Stimulated activated CD4-positive, alpha-beta T cell treated with anti-CD3 and anti-CD28 coated beads, TNF-alpha, amount 100 ng/mL, for 48 hours (primary cell): ENCODE data around the gene ANO6.

Experiments used
- DNase-seq, 3 donors: peaks; one replicate each; pipeline ENCODE4 v3.0.0-alpha.2; 2020; ENCODE audit warnings: low read depth in 3 of 3

Gene ANO6

DNA sequence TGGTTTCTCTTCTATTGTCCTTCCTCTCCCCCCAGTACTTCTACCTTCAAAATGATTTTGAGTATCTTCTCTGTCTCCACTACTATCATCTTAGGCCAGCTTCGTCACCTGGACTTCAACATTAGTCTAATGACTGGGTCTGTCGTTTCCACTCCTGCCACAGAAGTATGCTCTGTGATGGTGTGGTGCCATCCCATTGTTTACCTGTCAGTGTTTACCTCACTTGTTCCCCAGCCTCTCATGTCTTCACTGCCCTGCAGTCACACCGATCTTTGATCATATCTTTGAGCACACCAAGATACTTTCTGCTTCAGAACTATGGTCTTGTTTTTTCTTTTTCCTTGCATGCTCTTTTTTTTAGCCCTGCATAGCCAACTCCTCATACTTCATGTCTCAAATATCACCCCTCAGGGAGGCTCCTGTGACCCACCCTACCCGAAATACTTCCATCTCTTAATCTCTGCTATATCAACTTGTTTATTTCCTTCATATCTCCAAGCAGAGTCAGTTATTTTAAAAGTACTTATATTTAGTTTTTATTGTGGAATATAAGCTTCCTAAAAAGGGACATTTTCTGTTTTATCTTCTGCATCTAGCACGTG lies 60.4 kb downstream of the ANO6 start:
- DNase-seq: no peak

DNA sequence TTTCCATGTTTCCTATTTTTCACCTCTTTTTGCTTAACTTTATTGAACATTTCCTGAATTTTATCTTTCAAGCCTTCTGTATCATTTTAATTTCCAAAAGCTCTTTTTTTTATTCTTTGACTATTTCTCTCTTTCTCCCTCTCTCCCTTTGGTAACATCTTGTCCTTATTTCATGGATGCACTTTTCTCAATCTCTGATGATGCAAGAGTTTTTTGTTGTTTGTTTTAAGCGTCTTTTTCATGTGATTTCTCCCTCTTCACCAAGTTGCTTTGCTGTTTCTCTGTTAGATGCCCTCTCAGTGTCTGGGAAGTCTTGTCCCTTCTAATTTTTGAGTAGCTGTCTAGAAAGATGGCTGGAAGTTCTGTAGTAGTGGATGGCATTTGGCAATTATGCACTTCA lies 62.6 kb downstream of the ANO6 start:
- DNase-seq: no peak

DNA sequence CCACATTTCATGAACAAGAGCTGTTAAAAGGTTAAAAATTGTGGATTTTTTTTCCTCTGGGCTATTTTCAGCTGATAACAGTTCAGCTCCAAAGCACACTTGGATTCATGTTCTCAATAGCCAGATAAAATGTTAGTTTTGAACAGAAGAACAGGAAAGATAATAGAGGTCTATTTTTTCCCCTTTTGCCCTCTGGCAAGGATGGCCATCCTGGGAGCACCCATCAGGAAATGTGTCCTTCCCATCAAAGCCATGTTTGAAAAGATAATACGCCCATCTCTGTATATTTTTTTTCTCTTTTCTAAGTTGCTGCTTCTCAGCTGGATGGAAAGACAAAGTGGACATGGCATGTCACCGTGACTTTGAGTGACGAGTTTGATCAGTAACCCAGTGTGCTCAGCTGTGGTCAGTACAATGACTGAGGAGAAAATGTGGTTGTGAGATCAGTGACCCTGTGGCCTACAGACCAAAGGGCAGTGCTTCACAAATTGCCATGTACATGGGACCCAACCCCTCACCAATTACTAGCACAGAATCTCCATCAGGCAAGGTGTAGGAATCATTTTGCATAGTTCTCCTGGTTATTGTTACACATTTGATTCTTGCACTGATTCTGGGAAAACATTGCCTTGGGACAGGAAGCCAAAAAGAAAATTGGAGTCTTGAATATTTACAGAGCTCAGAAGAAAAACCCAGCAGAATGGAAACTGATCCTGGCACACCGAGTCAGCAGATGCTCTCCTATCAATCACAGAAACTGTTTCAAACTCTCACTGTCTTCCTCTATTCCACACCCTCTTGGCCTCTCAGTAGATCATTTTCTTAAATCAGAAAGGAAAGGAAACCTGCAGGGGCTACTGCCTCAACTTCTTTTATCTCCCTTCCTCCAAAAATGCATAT lies 64.3 kb downstream of the ANO6 start:
- no peak for DNase-seq

DNA sequence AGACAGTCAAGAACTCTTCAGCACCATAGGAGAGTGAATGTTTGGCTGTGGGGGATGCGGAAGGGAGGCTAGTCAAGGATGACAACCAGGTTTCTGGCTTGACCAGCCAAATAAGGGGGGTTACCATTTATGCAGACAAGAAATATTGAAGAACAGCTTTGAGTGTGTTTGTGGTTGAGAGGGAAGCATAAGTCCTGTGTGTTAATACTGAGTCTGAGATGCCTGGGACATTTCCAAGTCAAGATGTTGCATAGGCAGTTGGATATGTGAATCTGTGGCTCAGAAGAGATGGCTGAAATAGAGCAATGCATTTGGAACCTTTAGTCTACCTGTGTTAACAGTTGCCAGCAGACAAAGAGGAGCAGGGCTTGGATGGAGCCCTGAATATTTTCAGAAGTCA lies 66.1 kb downstream of the ANO6 start:
- no peak for DNase-seq

DNA sequence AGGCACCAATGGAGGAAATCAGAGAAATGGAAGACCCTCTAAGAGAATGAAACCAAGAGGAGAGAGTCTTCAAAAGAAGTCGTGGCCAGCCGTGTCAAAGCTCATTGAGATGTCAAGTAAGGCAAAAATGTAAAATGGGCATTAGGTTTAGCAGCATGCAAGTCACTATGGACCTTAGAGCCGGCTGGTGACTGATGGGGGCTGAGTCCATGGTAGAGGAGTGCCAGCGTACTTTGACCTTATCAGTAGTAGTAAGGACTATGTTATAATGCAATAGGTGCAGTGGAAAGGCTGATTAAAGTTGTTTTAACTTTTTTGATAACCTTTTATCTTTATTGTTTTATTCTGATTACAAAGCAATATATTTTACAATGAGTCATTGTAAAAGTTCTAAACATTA lies 66.5 kb downstream of the ANO6 start:
- DNase-seq: no peak

DNA sequence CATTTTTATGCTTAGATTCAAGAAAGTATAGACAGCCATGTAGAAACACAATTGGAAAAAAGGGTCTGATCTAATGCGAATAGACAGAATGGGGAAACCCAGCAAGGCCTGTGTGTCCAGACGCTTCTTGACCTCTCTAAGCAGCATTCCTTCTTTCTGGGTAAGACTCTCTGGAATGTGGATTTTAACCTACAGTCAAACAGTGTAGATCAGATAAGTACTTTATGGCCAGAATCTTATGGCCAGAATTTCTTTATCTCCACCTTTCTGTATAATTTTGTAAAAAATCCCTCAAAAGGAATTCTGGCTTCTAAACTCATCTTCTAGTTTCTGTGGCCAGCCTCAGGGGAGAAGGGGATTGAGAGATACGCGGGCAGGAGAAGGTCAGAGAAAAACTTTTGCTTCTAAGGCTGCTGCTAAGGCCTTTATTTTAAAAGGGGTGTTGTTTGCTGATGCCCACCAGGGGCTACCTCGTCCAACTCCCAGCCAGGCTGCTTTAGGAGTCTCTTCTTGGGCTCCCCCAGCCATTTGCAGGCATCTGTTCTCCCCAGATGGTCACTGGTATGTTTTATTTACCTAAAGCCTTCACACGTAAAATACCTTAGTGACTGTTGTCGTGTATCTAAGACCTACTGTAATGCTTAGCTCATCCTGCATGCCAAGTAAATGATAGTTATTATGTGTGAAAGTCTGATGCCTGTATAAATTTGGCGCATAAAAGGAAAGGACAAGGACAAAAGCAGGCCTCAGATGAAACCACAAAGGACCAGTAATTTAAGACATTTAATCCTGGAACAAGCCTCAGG lies 68.4 kb downstream of the ANO6 start:
- DNase-seq: no peak

DNA sequence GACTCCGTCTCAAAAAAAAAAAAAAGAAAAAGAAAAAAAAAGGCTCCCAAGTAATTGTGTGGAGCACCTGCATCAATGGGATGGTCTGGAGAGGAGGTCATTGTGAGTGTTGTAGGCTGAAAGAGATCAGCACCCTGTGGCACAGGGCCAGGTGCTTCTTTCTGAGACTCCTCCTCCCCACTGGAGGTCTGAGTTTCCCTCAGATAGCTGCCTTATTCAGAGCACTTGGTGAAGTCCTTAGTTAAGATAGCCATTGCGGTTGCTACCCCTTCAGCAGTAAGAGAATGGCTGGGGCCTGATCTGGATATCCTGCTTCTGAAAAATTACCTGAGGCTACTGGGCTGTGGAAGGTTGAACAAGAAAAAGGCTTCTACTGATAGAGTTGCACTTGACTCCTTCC lies 69.8 kb downstream of the ANO6 start:
- no peak for DNase-seq

DNA sequence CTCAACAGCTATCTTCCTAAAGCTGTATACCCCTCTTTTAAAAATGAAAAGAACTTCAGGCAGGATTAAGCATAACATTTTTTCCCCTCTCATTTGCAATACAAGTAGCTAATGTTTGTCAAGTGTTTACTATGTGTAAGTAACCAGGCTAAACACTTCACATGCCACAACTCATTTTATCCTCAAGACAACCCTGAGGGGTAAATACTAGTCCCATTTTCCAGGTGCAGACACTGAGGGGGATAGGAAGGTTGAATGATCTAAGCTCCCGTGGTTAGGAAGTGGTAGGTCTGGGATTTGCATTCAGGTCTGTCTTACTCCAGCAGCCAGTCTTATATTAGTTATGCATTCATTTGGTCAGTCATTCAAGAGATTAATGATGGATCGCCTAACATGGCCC lies 70.7 kb downstream of the ANO6 start:
- no peak for DNase-seq

DNA sequence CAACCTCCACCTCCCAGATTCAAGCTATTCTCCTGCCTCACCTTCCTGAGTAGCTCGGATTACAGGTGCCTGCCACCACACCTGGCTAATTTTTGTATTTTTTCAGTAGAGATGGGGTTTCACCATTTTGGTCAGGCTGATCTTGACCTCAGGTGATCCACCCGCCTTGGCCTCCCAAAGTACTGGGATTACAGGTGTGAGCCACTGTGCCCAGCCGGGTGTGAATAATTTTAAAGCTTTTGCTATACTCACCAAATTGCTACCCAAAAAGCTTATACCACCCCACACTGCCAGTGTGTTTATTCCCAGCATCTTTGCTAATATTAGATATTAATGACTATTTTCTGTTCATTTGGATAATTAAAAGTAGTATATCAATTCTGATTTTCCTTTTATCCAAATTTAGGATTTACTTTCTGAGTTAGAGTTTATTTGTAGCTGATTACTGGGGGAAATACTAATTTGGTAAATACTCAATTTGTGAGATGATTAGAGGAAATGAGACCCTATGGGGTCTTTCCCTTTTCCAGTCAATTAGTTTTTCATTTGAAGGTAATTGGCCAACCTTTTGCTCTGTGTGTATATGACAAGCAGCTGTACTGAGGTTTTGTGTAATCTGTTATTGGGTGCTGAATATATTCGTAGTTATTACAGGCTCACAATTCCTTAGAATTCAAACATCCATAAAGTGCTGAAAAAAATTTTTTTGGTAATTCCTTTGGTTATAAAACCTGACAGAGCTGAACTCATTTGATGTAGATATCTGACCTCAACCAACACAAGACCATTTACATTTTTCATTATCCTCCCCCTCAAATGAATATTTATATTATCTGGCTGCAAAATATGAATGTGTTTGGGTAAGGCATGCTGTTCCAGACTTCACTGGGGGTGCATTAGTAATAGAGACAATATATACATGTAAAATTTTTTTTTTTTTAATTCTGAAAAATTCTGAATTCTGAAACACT lies 73.6 kb downstream of the ANO6 start:
- no peak for DNase-seq

DNA sequence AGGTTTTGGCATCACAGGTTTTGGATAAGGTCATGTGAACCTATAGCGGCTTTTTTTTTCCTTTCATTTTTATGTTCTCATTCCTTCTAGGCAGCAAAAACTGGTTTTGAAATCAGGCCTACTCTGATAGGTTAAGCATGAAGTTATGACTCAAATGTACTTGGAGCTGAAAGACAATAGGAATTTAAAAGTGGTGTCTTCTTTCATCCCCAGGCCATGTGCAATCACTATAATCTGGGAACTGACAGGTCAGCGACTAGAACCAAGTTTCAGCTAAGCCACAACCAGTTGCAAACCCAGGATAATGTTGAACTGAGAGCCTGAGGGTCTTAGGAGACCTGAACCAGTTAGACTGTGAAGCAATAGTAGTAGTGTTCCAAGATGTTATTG lies 74.3 kb downstream of the ANO6 start:
- DNase-seq: no peak

DNA sequence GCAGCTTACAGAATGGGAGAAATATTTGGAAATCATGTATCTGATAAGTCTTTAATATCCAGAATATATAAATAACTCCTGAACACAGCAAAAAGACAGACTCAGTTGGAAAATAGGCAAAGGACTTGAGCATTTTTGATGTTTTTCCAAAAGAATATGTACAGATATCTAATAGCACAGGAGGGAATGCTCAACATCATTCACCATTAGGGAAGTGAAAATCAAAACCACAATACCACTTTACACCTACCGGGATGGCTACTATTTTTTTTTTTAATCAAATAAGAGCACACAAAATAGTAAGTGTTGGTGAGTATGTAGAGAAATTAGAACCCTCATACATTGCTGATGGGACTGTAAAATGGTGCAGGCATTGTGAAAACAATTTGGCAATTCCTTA lies 75.6 kb downstream of the ANO6 start:
- no peak for DNase-seq

DNA sequence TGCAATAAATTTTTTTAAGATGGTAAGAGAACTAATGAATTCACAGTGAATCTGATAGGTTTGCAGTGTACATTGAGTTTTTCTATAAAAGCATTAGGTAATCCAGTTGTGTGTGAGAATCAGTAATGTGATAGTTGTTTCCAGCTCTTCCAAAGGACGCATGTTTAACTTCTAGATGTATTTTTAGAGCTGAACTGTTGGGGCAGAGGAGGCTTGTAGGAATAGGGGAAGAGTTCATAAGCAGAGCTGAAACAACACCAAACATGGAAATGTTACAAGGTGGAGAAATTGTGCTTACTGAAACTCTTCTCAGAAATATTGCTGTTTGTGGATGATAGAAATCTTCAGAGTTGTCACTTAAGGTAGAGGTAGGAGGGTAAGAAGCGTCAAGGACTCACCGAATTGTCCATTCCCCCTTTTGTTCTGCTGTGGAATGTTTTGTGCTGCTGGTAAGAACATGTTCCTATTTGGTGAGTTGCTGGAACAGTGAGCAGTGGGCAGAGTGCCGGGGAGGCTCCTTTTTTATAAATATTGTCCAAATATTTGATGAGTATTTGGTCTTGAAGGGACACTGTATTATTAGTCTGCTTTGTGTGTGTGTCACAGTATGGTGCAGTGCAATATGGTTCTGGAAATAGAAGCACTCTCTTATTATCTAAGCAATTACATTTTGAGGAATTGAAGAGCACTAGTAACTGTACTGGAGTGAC lies 76.7 kb downstream of the ANO6 start:
- no peak for DNase-seq

DNA sequence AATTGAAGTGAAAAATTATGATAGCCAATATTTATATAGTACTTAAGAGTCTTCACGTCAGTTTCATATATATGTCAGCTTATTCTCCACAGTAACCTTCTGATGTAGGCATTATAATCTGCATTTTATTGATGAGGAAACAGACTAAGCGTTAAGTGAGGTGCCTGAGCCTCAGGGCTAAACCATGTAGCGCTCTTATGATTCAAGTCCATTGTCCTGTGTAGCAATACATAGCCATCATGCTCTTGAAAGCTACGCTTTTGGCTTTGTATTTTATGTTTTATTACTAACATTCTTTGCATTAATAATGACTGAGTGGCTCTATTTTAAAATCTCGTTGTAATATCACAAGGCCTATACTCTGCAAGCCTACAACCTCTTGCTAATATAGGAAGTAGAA lies 79.0 kb downstream of the ANO6 start:
- no peak for DNase-seq

DNA sequence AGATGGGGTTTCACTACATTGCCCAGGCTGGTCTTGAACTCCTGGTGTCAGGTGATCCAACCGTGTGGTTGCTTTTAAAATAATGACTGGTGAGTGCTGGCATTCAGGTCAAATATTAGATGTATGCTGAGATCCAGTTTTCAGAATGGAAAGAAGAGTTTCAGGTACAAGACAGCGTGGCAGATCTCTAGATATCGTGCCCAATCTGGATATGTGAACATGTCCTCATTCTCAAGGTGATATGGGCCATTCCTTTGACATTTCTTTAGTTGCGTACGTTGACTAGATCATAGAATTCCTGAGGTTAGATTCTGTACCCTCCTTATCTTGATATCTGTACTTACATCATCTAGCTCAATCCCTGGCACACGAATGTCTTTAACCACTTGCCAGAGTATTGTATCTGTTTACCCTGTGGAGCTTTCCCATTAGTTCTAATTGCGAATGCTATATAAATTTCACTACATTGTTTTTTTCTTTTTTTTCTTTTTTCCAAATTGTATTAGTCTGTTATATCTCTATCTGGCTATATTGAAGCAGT lies 80.2 kb downstream of the ANO6 start:
- no peak for DNase-seq

DNA sequence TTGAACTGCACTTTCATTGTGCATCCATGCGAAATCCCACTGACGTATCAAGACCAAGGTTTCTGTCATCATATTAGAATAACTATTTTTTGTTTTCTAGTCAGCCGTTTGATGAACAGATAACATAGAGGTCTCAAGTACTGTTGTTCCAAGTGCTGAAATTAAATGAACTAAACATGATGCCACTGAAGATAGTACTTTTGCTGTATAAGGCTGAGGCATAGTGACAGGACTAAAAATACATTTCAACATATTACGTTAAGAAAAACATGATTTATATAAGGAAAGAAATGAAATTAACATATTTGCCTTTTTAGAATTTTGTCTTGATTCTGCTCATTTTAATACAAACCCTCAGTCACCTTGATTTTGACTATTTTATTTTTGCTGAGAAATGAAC lies 82.2 kb downstream of the ANO6 start:
- no peak for DNase-seq

DNA sequence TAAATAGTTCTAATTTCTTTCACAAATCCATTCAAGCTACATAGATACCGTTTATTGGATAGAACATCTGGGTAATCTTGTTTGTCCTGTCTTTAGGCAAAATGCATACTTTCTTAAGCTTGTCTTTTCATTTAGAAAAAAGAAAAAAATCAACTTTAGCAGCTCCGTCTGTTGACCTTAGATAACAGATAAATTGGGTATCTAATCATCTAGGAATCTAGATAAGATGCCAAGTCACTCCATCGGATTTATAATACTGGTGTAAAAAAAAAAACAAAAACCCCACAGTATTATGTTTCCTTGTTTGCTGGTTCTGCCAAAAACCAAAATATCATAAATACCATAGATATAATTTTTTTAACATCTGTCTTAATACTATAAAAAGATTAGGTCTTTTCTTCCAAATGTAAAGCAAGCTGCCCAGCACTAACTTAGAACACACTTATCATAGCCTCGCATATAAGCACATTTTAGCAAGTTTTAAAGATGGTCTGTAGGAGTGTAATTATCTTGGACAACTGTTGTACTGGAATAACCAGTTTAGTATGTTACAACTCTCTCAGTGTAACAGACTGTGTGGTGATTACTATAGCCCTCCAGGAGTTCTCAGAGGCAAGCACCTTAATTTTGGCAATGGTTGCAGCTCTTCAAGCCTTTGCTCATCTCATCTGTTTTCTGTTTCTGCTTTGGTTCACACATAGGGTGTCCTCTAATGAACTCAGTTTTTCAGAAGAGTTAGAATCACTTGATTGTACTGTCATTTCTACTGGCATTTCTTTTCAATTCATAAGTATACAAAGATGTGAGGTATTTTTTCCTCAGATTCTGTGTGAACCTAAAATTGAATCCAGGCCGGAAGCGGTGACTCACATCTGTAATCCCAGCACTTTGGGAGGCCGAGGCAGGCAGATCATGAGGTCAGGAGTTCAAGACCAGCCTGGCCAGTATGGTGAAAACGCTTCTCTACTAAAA lies 83.1 kb downstream of the ANO6 start:
- DNase-seq: no peak

DNA sequence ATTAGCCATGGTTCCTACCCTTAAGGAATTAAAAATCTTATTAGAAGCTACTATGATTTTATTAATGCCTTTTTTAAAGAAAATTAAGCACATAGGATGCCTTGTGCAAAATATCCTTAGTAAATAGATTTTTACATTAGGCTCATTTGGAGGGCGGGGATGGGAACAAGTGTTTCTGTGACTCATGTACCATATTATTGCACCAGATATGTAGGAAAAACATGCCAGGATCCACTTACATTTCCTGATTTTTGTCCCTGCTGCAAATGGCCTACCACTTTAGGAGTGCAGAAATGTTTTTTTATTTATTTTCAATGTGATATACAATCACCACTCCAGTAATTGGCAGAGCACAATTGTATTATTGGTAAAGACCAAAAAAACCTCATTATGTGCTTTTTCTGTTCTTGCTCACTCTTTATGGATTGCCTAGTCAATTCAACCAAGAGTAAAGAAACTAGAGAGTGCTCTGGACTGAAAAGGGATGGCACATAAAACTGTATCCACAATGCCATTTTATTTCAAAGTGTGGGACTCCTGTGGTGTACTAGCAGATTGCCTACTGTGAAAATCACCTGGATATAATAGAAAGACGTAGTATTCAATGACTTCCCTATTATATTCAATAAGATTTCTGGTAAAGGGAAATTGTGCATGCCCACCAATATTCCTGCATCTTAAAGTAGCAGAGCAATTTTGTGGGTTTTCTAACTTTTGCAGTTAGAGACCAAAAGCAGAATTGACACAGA lies 86.9 kb downstream of the ANO6 start:
- DNase-seq: no peak

DNA sequence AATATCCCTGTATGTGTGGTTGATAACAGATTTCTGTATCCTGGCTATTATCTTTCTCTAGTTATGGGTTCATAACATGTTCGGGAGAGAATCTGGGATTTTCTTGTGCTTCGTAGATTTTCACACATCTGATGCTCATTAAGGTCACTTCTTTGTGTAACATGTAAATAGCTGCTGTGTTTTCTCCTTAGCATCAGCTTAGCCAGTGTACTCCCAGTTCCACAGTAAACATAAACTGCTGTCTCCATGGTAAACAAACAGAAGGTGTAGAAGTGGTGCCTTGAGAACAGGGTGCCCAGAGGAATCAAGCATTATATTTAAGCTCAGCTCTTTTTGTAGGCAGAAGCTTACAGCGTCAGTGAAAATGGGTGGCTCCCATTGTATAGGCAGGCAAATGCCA lies 88.0 kb downstream of the ANO6 start:
- no peak for DNase-seq
